ENCODE results near the gene MMD. TPM values are rescaled to one million over a fixed set of nuclear protein-coding genes. Genes with fewer than 3 reads are reported as not detected.
"Not testable (repeated sequence)": the region's sequence is repeated elsewhere in the genome, so short reads cannot be mapped to it uniquely, and the experiment has no call there.

MMD gene
- total and polyA plus RNA-seq, 2 donors (not counting 1 experiment from before 2014, with no cell fraction given), result 19.2 to 29.4 TPM

- H2AFZ ChIP-seq (ENCODE audit: insufficient read depth, low read depth, low read length, poor library complexity, severe bottlenecking), result no peak overlapping the region
- no peaks in the 10 kb centered on the region for H3K36me3 ChIP-seq (replicated peaks in 1 of 2; ENCODE audit: control extremely low read depth in 1 of 2, control insufficient read depth in 1 of 2, extremely low read depth in 1 of 2, insufficient read depth in 2 of 2, low read length in 1 of 2)
- H4K20me1 ChIP-seq (ENCODE audit: control insufficient read depth, insufficient read depth, low read length, poor library complexity, severe bottlenecking), result no peaks in the 10 kb centered on the region
- CTCF ChIA-PET, result no interaction called here
- Mint-ChIP-seq H3K9me3 (ENCODE audit: insufficient read depth) (no peaks in the 10 kb centered on the region), H3K27ac (no peak overlapping the region), H3K4me1 (peaks cover 46% of the 10 kb centered on the region), H3K27me3 (peaks cover 3% of the 10 kb centered on the region), H3K4me3 (peak overlapping the region; percentile 17)
- no peak for ATAC-seq (ENCODE audit: low read depth)
- TF ChIP-seq EZH2 (IDR thresholded peaks at IDR 0.05; ENCODE audit: borderline replicate concordance, insufficient read depth, low read depth, low read length, poor library complexity, severe bottlenecking), result no peak
- H3K27me3 ChIP-seq (replicated peaks in 1 of 4; ENCODE audit: control extremely low read depth in 1 of 4, control insufficient read depth in 3 of 4, insufficient read depth in 4 of 4, low read length in 3 of 4), result no peaks in the 10 kb centered on the region
- no peak overlapping the region for H3K4me2 ChIP-seq (replicated peaks; ENCODE audit: low read depth, low read length, poor library complexity, severe bottlenecking)
- H3K79me2 ChIP-seq (ENCODE audit: control insufficient read depth, insufficient read depth, low read length), result peaks cover 15% of the 10 kb centered on the region
- intact Hi-C loops (cut with micrococcal nuclease), result loop anchor here (2.0 to 5.0 kb wide), 3 partner anchors 89 to 455 kb away; partner anchors contain the start of genes COX11, HLF, SMIM36 and STXBP4
- no peak overlapping the region for H3K27ac ChIP-seq (ENCODE audit: low read length in 2 of 2)
- POLR2A ChIA-PET, result no interaction called here
- no peak overlapping the region for H3K9ac ChIP-seq (ENCODE audit: low read length)
- no peak overlapping the region for H3K4me3 ChIP-seq (ENCODE audit: control extremely low read depth in 1 of 5, extremely low read depth in 1 of 5, insufficient read depth in 1 of 5, low read depth in 2 of 5, low read length in 4 of 5)
- H3K4me1 ChIP-seq (ENCODE audit: control insufficient read depth in 2 of 2, insufficient read depth in 2 of 2, low read length in 2 of 2), result peaks cover 32 to 45% of the 10 kb centered on the region in 2 donors
- DNase-seq, result no peak
- H3K9me3 ChIP-seq (ENCODE audit: control extremely low read depth in 1 of 3, control insufficient read depth in 2 of 3, insufficient read depth in 1 of 3, low read length in 2 of 3), result no peaks in the 10 kb centered on the region
- 100% methylated on average over 1 of the region's 3 CpGs for WGBS (ENCODE audit: insufficient coverage)
These were observed 1.9 kb upstream of the MMD start for GRCh38 chr17:55423535-55423934.

- 86% methylated on average over 2 of the region's 6 CpGs for WGBS (ENCODE audit: insufficient coverage)
- POLR2A ChIA-PET; H2AFZ ChIP-seq (ENCODE audit: insufficient read depth, low read depth, low read length, poor library complexity, severe bottlenecking): not testable (repeated sequence)
These were observed 1.2 kb upstream of the MMD start for GRCh38 chr17:55422828-55423164.

More at GRCh38 chr17:55422828-55423164, 1.2 kb upstream of the MMD start:
- CTCF ChIA-PET; H4K20me1 ChIP-seq (ENCODE audit: control insufficient read depth, insufficient read depth, low read length, poor library complexity, severe bottlenecking); H3K4me2 ChIP-seq (replicated peaks; ENCODE audit: low read depth, low read length, poor library complexity, severe bottlenecking); H3K27ac Mint-ChIP-seq; H3K27ac ChIP-seq (ENCODE audit: low read length in 2 of 2); H3K9me3 ChIP-seq (ENCODE audit: control extremely low read depth in 1 of 3, control insufficient read depth in 2 of 3, insufficient read depth in 1 of 3, low read length in 2 of 3); H3K27me3 ChIP-seq (replicated peaks in 1 of 4; ENCODE audit: control extremely low read depth in 1 of 4, control insufficient read depth in 3 of 4, insufficient read depth in 4 of 4, low read length in 3 of 4); ATAC-seq (ENCODE audit: low read depth); H3K4me3 ChIP-seq (ENCODE audit: control extremely low read depth in 1 of 5, extremely low read depth in 1 of 5, insufficient read depth in 1 of 5, low read depth in 2 of 5, low read length in 4 of 5); H3K9me3 Mint-ChIP-seq (ENCODE audit: insufficient read depth); H3K27me3 Mint-ChIP-seq; DNase-seq; H3K9ac ChIP-seq (ENCODE audit: low read length); H3K36me3 ChIP-seq (replicated peaks in 1 of 2; ENCODE audit: control extremely low read depth in 1 of 2, control insufficient read depth in 1 of 2, extremely low read depth in 1 of 2, insufficient read depth in 2 of 2, low read length in 1 of 2): not testable (repeated sequence)
- H3K4me3 Mint-ChIP-seq, result peak overlapping the region; percentile 17
- H3K4me1 Mint-ChIP-seq, result peaks cover 53% of the 10 kb centered on the region
- intact Hi-C loops (cut with micrococcal nuclease), result loop anchor here (2.0 to 5.0 kb wide), 3 partner anchors 90 to 454 kb away; partner anchors contain the start of genes COX11, HLF, SMIM36 and STXBP4
- Histone ChIP-seq H3K4me1 (ENCODE audit: control insufficient read depth in 2 of 2, insufficient read depth in 2 of 2, low read length in 2 of 2) (peaks cover 36 to 49% of the 10 kb centered on the region in 2 donors), H3K79me2 (ENCODE audit: control insufficient read depth, insufficient read depth, low read length) (peaks cover 22% of the 10 kb centered on the region)

Data from B cell (primary cell).